ENCODE data around the gene MINDY1. TPM values are rescaled to one million over a fixed set of nuclear protein-coding genes. Genes with fewer than 3 reads are reported as not detected.
A peak's percentile ranks its signal among the peaks of the same experiment; 100 is the strongest.

Gene MINDY1
- total RNA-seq, 3 donors from 2014 or later: 44.5 to 52.0 (median 51.8) TPM

DNA sequence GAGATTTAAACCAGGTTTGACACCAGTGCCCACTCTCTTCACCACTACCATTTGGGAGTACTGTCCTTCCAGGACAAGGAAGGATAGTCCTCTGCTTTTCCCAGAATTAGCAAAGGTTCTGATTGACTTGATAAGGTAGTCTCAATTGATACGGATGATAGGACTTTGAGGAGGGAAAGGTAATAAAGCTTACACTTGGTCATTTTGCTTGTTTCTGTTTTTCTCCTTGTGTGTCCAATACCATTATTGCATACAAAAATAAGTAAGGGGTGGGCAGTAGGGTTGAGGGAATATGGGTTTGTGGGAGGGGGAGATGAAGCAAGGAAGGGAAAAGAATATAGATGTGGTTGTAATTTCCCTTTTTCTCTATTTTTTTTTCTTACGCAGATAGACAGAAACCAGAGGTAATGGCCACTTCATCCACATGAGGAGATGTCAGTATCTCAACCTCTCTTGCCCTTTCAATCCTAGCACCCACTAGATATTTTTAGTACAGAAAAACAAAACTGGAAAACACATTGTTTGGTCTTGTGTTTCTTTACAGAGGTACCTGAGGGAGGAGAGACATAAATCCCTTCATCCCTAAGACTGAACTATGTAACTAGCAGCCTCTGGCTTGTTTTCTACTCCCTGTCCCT lies 43.5 kb upstream of the MINDY1 start:
- ATAC-seq: no peak
- intact Hi-C loops (cut with DNase I, micrococcal nuclease): loop anchor here in 1 of 2 donors (10.0 kb wide), 1 partner anchor 45 kb away; the partner anchor contains the start of genes MINDY1 and PRUNE1
- DNase-seq: no peak
- no peak overlapping the region for H3K4me3 ChIP-seq
- TF ChIP-seq, protein P1, sequence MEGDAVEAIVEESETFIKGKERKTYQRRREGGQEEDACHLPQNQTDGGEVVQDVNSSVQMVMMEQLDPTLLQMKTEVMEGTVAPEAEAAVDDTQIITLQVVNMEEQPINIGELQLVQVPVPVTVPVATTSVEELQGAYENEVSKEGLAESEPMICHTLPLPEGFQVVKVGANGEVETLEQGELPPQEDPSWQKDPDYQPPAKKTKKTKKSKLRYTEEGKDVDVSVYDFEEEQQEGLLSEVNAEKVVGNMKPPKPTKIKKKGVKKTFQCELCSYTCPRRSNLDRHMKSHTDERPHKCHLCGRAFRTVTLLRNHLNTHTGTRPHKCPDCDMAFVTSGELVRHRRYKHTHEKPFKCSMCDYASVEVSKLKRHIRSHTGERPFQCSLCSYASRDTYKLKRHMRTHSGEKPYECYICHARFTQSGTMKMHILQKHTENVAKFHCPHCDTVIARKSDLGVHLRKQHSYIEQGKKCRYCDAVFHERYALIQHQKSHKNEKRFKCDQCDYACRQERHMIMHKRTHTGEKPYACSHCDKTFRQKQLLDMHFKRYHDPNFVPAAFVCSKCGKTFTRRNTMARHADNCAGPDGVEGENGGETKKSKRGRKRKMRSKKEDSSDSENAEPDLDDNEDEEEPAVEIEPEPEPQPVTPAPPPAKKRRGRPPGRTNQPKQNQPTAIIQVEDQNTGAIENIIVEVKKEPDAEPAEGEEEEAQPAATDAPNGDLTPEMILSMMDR (IDR thresholded peaks at IDR 0.05): no peak
- H3K4me1 ChIP-seq (ENCODE audit: low read depth): peaks cover 7% of the 10 kb centered on the region
- H3K36me3 ChIP-seq (ENCODE audit: low read depth): peaks cover 11% of the 10 kb centered on the region
- H3K9me3 ChIP-seq: no peaks in the 10 kb centered on the region

DNA sequence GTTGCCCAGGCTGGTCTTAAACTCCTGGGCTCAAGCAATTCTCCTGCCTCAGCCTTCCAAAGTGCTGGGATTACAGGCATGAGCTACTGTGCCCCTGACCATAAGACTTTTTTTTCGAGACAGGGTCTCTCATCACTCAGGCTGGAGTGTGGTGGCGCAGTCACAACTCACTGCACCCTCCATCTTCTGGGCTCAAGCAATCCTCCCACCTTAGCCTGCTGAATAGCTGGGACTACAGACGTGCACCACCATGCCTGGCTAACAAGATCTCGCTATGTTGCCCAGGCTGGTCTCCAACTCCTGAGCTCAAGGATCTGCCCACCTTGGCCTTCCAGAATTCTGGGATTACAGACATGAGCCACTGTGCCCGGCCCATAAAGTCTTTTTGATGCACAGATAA lies 42.8 kb upstream of the MINDY1 start:
- DNase-seq (no peak), ATAC-seq (no peak)
- intact Hi-C loops (cut with DNase I, micrococcal nuclease): no loop called here
- TF ChIP-seq, protein P1 (IDR thresholded peaks at IDR 0.05): no peak
- no peaks in the 10 kb centered on the region for H3K9me3 ChIP-seq
- H3K4me1 ChIP-seq (ENCODE audit: low read depth): peaks cover 6% of the 10 kb centered on the region
- H3K4me3 ChIP-seq: no peak overlapping the region
- peaks cover 11% of the 10 kb centered on the region for H3K36me3 ChIP-seq (ENCODE audit: low read depth)

DNA sequence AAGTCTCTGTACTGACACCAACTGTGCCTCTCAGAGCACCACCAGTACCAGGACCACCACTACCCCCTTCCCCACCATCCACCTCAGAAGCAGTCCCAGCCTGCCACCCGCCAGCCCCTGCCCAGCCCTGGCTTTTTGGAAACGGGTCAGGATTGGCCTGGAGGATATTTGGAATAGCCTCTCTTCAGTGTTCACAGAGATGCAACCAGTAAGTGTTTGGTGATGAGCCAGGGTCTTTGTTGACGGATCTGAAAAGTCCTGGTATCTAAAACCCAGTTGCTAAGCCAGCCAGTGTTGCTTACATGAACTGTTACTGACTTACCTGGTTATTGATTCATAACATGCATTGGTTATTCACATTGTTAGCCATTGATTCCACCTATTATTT lies 41.9 kb upstream of the MINDY1 start:
- ATAC-seq (no peak), DNase-seq (no peak)
- peaks cover 6% of the 10 kb centered on the region for H3K4me1 ChIP-seq (ENCODE audit: low read depth)
- intact Hi-C loops (cut with DNase I, micrococcal nuclease): no loop called here
- H3K9me3 ChIP-seq: no peaks in the 10 kb centered on the region
- H3K4me3 ChIP-seq: no peak overlapping the region
- TF ChIP-seq, protein P1 (IDR thresholded peaks at IDR 0.05): no peak
- peaks cover 11% of the 10 kb centered on the region for H3K36me3 ChIP-seq (ENCODE audit: low read depth)

DNA sequence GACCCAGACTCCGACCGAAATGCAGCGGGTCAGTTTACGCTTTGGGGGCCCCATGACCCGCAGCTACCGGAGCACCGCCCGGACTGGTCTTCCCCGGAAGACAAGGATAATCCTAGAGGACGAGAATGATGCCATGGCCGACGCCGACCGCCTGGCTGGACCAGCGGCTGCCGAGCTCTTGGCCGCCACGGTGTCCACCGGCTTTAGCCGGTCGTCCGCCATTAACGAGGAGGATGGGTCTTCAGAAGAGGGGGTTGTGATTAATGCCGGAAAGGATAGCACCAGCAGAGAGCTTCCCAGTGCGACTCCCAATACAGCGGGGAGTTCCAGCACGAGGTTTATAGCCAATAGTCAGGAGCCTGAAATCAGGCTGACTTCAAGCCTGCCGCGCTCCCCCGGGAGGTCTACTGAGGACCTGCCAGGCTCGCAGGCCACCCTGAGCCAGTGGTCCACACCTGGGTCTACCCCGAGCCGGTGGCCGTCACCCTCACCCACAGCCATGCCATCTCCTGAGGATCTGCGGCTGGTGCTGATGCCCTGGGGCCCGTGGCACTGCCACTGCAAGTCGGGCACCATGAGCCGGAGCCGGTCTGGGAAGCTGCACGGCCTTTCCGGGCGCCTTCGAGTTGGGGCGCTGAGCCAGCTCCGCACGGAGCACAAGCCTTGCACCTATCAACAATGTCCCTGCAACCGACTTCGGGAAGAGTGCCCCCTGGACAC lies 41.4 kb upstream of the MINDY1 start:
- peaks cover 6% of the 10 kb centered on the region for H3K4me1 ChIP-seq (ENCODE audit: low read depth)
- H3K36me3 ChIP-seq (ENCODE audit: low read depth): peaks cover 6% of the 10 kb centered on the region
- H3K9me3 ChIP-seq: no peaks in the 10 kb centered on the region
- DNase-seq (peak; percentile 73 to 83 (median 79)), ATAC-seq (peak; percentile 84)
- intact Hi-C loops (cut with DNase I, micrococcal nuclease): no loop called here
- H3K4me3 ChIP-seq: peak overlapping the region; percentile 37
- TF ChIP-seq, protein P1 (IDR thresholded peaks at IDR 0.05): peak; percentile 10

DNA sequence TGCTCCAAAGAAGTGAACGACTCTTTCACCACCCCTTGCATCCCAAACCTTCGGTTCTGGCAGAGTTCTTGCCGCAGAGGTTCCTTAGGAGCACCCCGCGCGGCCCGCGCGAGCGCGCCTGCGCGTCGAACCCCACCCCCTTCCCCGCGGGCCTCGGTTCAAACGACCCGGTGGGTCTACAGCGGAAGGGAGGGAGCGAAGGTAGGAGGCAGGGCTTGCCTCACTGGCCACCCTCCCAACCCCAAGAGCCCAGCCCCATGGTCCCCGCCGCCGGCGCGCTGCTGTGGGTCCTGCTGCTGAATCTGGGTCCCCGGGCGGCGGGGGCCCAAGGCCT lies 40.9 kb upstream of the MINDY1 start, which contains the start of gene C1orf56:
C1orf56 (plus strand) TSS at position 161 of the 334 bp plus-strand sequence; CDS start at position 258, 97 bp downstream.
- intact Hi-C loops (cut with DNase I, micrococcal nuclease): no loop called here
- H3K36me3 ChIP-seq (ENCODE audit: low read depth): peaks cover under 1% of the 10 kb centered on the region
- peak; percentile 83 for ATAC-seq
- TF ChIP-seq, protein P1 (IDR thresholded peaks at IDR 0.05): no peak
- H3K9me3 ChIP-seq: no peaks in the 10 kb centered on the region
- peak; percentile 70 to 80 (median 79) for DNase-seq
- H3K4me3 ChIP-seq: peak within 1 kb of the TSS; percentile 37
- peaks cover 6% of the 10 kb centered on the region for H3K4me1 ChIP-seq (ENCODE audit: low read depth)
